K562 (cell line): ENCODE data around the gene RDH13. TPM values are rescaled to one million over a fixed set of nuclear protein-coding genes. Genes with fewer than 3 reads are reported as not detected.

ENCODE experiments used
- ARID2 ChIP-seq: fragments of 450-650 bp; IDR thresholded peaks from 2 replicates; pipeline ENCODE4 v1.6.1; 2017; ENCODE audit warnings: antibody characterized with exemption, mild to moderate bottlenecking
- ATF7 ChIP-seq: fragments of 450-650 bp; IDR thresholded peaks from 2 replicates; pipeline ENCODE4 v1.7.1; 2014; ENCODE audit warnings: mild to moderate bottlenecking, moderate library complexity
- CBX1 ChIP-seq: sonication (generic); IDR thresholded peaks from 2 replicates; pipeline ENCODE4 v1.6.1; 2016; ENCODE audit warnings: antibody characterized with exemption, low read depth, mild to moderate bottlenecking
- CREB5 ChIP-seq: fragments of 250-450 bp; sonication (Bioruptor Pico); IDR thresholded peaks from 2 replicates; pipeline ENCODE4 v1.5.0; 2020; ENCODE audit warnings: mild to moderate bottlenecking
- HDAC1 ChIP-seq, 2 experiments: fragments of 450-650 bp; IDR thresholded peaks; 2 replicates each; pipeline ENCODE4 v1.6.1; 2016 to 2017; ENCODE audit warnings: inconsistent platforms in 1 of 2, mild to moderate bottlenecking in 1 of 2, moderate library complexity in 1 of 2
- HIVEP1 ChIP-seq: fragments of 250-450 bp; sonication (Bioruptor Pico); IDR thresholded peaks from 2 replicates; pipeline ENCODE4 v1.4.0; 2020; ENCODE audit warnings: mild to moderate bottlenecking
- JUNB ChIP-seq: fragments of 450-650 bp; formaldehyde crosslinking; conservative IDR thresholded peaks from 2 replicates; pipeline ENCODE4 v1.4.0; 2020; ENCODE audit warnings: mild to moderate bottlenecking
- KLF6 ChIP-seq: fragments of 250-450 bp; sonication (Bioruptor Pico); IDR thresholded peaks from 2 replicates; pipeline ENCODE4 v1.4.0; 2020; ENCODE audit warnings: mild to moderate bottlenecking, moderate library complexity, borderline replicate concordance
- MAZ ChIP-seq, 2 experiments: fragments of 450-650 bp in 1 of 2; sonication (generic) in 1 of 2; formaldehyde crosslinking; IDR thresholded peaks in 1 of 2; conservative IDR thresholded peaks in 1 of 2; 2 replicates each; pipeline versions ENCODE4 v1.4.0 to v1.5.0; 2020; ENCODE audit warnings: mild to moderate bottlenecking in 1 of 2, missing genetic modification reagents in 1 of 2
- MCM2 ChIP-seq: fragments of 450-650 bp; IDR thresholded peaks from 2 replicates; pipeline ENCODE4 v1.6.1; 2017; ENCODE audit warnings: low read depth, mild to moderate bottlenecking
- NELFE ChIP-seq: IDR thresholded peaks from 2 replicates; pipeline ENCODE4 v1.6.1; 2011; ENCODE audit warnings: mild to moderate bottlenecking; ENCODE audit not compliant: insufficient read depth, insufficient read length
- PRMT5 ChIP-seq: sonication (generic); formaldehyde crosslinking; IDR thresholded peaks from 2 replicates; pipeline ENCODE4 v1.5.0; 2020; ENCODE audit warnings: missing genetic modification reagents
- RAD51 ChIP-seq: fragments of 450-650 bp; IDR thresholded peaks from 2 replicates; pipeline ENCODE4 v1.7.1; 2016; ENCODE audit warnings: low read depth, mild to moderate bottlenecking, borderline replicate concordance
- RBFOX2 ChIP-seq: fragments of 200-400 bp; formaldehyde crosslinking; IDR thresholded peaks from 2 replicates; pipeline ENCODE4 v1.6.1; 2017; ENCODE audit warnings: low read depth, mild to moderate bottlenecking, low read length, moderate library complexity
- SLC30A9 ChIP-seq: fragments of 250-450 bp; sonication (Bioruptor Pico); IDR thresholded peaks from 2 replicates; pipeline ENCODE4 v1.8.0; 2022; ENCODE audit warnings: mild to moderate bottlenecking, moderate library complexity
- TBP ChIP-seq: optimal IDR thresholded peaks from 2 replicates; pipeline ENCODE3; 2011; ENCODE audit warnings: low read depth, low read length, improper control_type of control experiment
- TEAD4 ChIP-seq, 2 experiments: sonication (generic) in 1 of 2; formaldehyde crosslinking in 1 of 2; IDR thresholded peaks; 2 replicates each; pipeline versions ENCODE4 v1.6.1 to v1.8.0; 2012 to 2022; ENCODE audit warnings: borderline replicate concordance in 1 of 2, inconsistent platforms in 1 of 2, low read length in 1 of 2, mild to moderate bottlenecking in 1 of 2, missing genetic modification reagents in 1 of 2
- ZBTB26 ChIP-seq: fragments of 450-650 bp; formaldehyde crosslinking; IDR thresholded peaks from 2 replicates; pipeline ENCODE4 v1.4.0; 2022; ENCODE audit warnings: missing genetic modification characterization
- ZBTB5 ChIP-seq: fragments of 450-650 bp; IDR thresholded peaks from 2 replicates; pipeline ENCODE4 v1.6.1; 2017; ENCODE audit warnings: antibody characterized with exemption
- ZNF445 ChIP-seq: fragments of 250-450 bp; sonication (Bioruptor Pico); IDR thresholded peaks from 2 replicates; pipeline ENCODE4 v1.4.0; 2020; ENCODE audit warnings: low read depth, mild to moderate bottlenecking, moderate library complexity
- ZNF644 ChIP-seq: fragments of 200-800 bp; sonication (Bioruptor generic); IDR thresholded peaks from 2 replicates; pipeline ENCODE4 v1.6.1; 2016; ENCODE audit warnings: low read depth, missing genetic modification characterization, missing compliant biosample characterization
- polyA plus RNA-seq, 8 experiments: library from polyadenylated mRNA; depleted of rRNA in 4 of 8; stranded (reverse) in 5 of 8; unstranded in 3 of 8; fragments of >200 nt; fragmentation: Nextera tagmentation in 2 of 8; fragmentation: Illumina TruSeq in 1 of 8; extraction: Ambion mirVana in 2 of 8; extraction: Trizol in 1 of 8; gene quantifications; 2 replicates each; pipeline versions ENCODE4 v1.2.1 to v1.2.3, GENCODE V29; 2011 to 2014; ENCODE audit warnings: inconsistent platforms in 1 of 8, missing spikeins in 1 of 8
- total RNA-seq, 7 experiments: library from RNA; depleted of rRNA in 6 of 7; stranded (reverse); fragments of >200 nt in 6 of 7; fragmentation: Illumina TruSeq in 2 of 7; extraction: Trizol in 2 of 7; gene quantifications; 2 replicates each; pipeline versions ENCODE4 v1.2.1 to v1.2.3, GENCODE V29; 2011 to 2021; ENCODE audit warnings: low replicate concordance in 1 of 7
- TF ChIP-seq, protein P1 (sequence below): sonication (generic); formaldehyde crosslinking; IDR thresholded peaks from 2 replicates; pipeline ENCODE4 v1.8.1; 2023; ENCODE audit warnings: mild to moderate bottlenecking, missing genetic modification reagents, moderate library complexity

Gene RDH13
- total and polyA plus RNA-seq, 9 of the 15 experiments (the other 6 are each of a cell fraction or from before 2014, with no cell fraction given): 7.5 to 70.3 (median 39.5) TPM

DNA sequence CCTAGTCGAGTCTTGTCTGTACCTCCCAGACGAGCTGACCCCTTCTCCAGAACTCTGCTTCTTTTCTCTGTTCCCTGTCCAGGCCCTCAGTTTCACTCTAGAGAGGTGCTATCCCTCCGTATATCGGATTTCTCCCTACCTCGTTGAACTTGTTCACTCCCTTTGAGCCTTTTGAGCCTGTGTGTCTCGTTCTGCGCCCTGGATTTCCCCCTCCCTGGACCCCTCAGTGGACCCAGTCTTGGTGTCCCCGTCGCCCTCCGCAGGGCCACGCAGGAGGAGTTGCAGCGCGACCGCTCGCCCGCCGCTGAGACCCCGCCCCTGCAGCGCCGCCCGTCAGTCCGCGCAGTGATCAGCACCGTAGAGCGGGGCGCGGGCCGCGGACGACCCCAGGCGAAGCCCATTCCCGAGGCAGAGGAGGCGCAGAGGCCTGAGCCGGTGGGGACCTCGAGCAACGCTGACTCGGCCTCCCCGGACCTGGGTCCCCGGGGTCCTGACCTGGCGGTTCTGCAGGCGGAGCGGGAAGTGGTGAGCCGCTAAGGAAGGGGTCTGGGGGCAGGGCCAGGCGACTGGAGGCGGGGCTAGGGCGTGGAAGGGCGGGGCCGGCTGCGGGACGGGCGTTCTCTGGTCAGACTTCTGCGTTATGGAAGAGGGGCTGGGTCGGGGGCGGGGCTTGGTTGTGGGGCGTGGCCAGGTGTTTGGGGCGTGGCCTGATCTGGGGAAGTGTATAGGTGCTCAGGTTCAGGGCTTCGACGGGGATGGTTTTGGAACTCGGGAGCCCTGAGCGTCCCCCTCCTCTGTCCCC, 18.2 kb upstream of the RDH13 start (continued):
- TF ChIP-seq ZNF644 (tag) (no peak), MCM2 (no peak), ATF7 (peak; percentile 46; the same call in 1 of the 2 replicates), CBX1 (no peak), RBFOX2 (peak; percentile 68), ZNF445 (CRISPR knock-in tag) (no peak), RAD51 (no peak), SLC30A9 (CRISPR knock-in tag) (no peak), ZBTB26 (no peak), MAZ (CRISPR knock-in tag; conservative IDR thresholded peaks at IDR 0.05 in 1 of 2, IDR thresholded peaks at IDR 0.05 in 1 of 2) (peak; percentile 77 to 85), HDAC1 (IDR thresholded peaks at IDR 0.05) (peak in 1 of 2 experiments; percentile 80; a peak in 2 of 4 replicates), TBP (peak; percentile 51), ZBTB5 (no peak), JUNB (no peak), TEAD4 (IDR thresholded peaks at IDR 0.05; ENCODE audit: low read length) (0 out of 2 replicates have a peak, but pooled peaks have one; percentile 26), TEAD4 (CRISPR knock-in tag; IDR thresholded peaks at IDR 0.05; ENCODE audit: borderline replicate concordance) (no peak), ARID2 (0 out of 2 replicates have a peak, but pooled peaks have one; percentile 13), KLF6 (CRISPR knock-in tag) (peak; percentile 70; the same call in 1 of the 2 replicates), PRMT5 (CRISPR knock-in tag) (no peak), CREB5 (no peak), NELFE (no peak), HIVEP1 (CRISPR knock-in tag) (peak; percentile 23; the same call in 1 of the 2 replicates)
- TF ChIP-seq, protein P1, sequence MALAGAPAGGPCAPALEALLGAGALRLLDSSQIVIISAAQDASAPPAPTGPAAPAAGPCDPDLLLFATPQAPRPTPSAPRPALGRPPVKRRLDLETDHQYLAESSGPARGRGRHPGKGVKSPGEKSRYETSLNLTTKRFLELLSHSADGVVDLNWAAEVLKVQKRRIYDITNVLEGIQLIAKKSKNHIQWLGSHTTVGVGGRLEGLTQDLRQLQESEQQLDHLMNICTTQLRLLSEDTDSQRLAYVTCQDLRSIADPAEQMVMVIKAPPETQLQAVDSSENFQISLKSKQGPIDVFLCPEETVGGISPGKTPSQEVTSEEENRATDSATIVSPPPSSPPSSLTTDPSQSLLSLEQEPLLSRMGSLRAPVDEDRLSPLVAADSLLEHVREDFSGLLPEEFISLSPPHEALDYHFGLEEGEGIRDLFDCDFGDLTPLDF: no peak
